HepG2 (cell line): Measurements from ENCODE around the gene TARBP2. TPM values are rescaled to one million over a fixed set of nuclear protein-coding genes. Genes with fewer than 3 reads are reported as not detected.

Experiments used
- AHR ChIP-seq: IDR thresholded peaks from 2 replicates; pipeline ENCODE4 v1.6.1; 2018; ENCODE audit warnings: missing genetic modification reagents, missing compliant biosample characterization
- ELF3 ChIP-seq: IDR thresholded peaks from 2 replicates; pipeline ENCODE4 v1.6.1; 2016; ENCODE audit warnings: missing genetic modification reagents, missing compliant biosample characterization
- HNF1A ChIP-seq, 2 experiments: sonication (generic) in 1 of 2; formaldehyde crosslinking in 1 of 2; IDR thresholded peaks; 2 replicates each; pipeline versions ENCODE4 v1.4.0 to v1.6.1; 2016 to 2020; ENCODE audit warnings: borderline replicate concordance in 1 of 2, low read depth in 1 of 2, mild to moderate bottlenecking in 1 of 2, missing genetic modification reagents in 1 of 2
- MIXL1 ChIP-seq: IDR thresholded peaks from 2 replicates; pipeline ENCODE4 v1.6.1; 2016
- POLR2G ChIP-seq: fragments of 200-400 bp; formaldehyde crosslinking; IDR thresholded peaks from 2 replicates; pipeline ENCODE4 v1.6.1; 2018; ENCODE audit warnings: mild to moderate bottlenecking, low read depth, low read length, moderate library complexity
- REXO4 ChIP-seq: sonication (generic); formaldehyde crosslinking; IDR thresholded peaks from 2 replicates; pipeline ENCODE4 v1.8.0; 2022; ENCODE audit warnings: missing genetic modification reagents, mild to moderate bottlenecking, borderline replicate concordance
- RNF219 ChIP-seq: sonication (generic); formaldehyde crosslinking; IDR thresholded peaks from 2 replicates; pipeline ENCODE4 v1.5.0; 2020; ENCODE audit warnings: mild to moderate bottlenecking, missing genetic modification reagents
- SMAD3 ChIP-seq: sonication (generic); formaldehyde crosslinking; IDR thresholded peaks from 2 replicates; pipeline ENCODE4 v1.4.0; 2020; ENCODE audit warnings: missing genetic modification reagents
- SOX13 ChIP-seq, 3 experiments: fragments of 450-650 bp in 1 of 3; sonication (generic) in 1 of 3; formaldehyde crosslinking in 1 of 3; IDR thresholded peaks in 2 of 3; conservative IDR thresholded peaks in 1 of 3; 2 replicates each; pipeline versions ENCODE4 v1.5.0 to v1.6.1; 2016 to 2020; ENCODE audit warnings: antibody characterized with exemption in 1 of 3, mild to moderate bottlenecking in 1 of 3, missing compliant biosample characterization in 1 of 3, missing genetic modification reagents in 1 of 3, moderate library complexity in 1 of 3
- SP4 ChIP-seq: sonication (generic); formaldehyde crosslinking; IDR thresholded peaks from 2 replicates; pipeline ENCODE4 v1.8.1; 2023; ENCODE audit warnings: mild to moderate bottlenecking, missing genetic modification reagents
- ZBTB20 ChIP-seq: sonication (generic); formaldehyde crosslinking; IDR thresholded peaks from 2 replicates; pipeline ENCODE4 v1.8.1; 2023; ENCODE audit warnings: missing genetic modification reagents, low read depth, mild to moderate bottlenecking, borderline replicate concordance
- ZBTB43 ChIP-seq: sonication (generic); formaldehyde crosslinking; conservative IDR thresholded peaks from 2 replicates; pipeline ENCODE4 v1.4.0; 2020; ENCODE audit warnings: missing genetic modification reagents
- ZBTB7A ChIP-seq: sonication (generic); formaldehyde crosslinking; IDR thresholded peaks from 2 replicates; pipeline ENCODE4 v1.8.0; 2022; ENCODE audit warnings: mild to moderate bottlenecking, missing genetic modification reagents
- ZNF577 ChIP-seq: sonication (generic); formaldehyde crosslinking; IDR thresholded peaks from 2 replicates; pipeline ENCODE4 v1.4.0; 2020; ENCODE audit warnings: mild to moderate bottlenecking, low read depth, missing genetic modification reagents, borderline replicate concordance
- ZNF704 ChIP-seq: sonication (generic); formaldehyde crosslinking; IDR thresholded peaks from 2 replicates; pipeline ENCODE4 v1.8.1; 2023; ENCODE audit warnings: mild to moderate bottlenecking, inconsistent platforms, moderate library complexity, missing genetic modification reagents, borderline replicate concordance
- polyA plus RNA-seq, 8 experiments: library from polyadenylated mRNA; depleted of rRNA in 3 of 8; stranded (reverse) in 7 of 8; unstranded in 1 of 8; fragments of >200 nt; fragmentation: Illumina TruSeq in 4 of 8; extraction: Trizol in 4 of 8; gene quantifications; 2 replicates each; pipeline versions ENCODE4 v1.2.1 to v1.2.3, GENCODE V29; 2011 to 2016; ENCODE audit warnings: low read depth in 4 of 8, missing spikeins in 1 of 8, mixed read lengths in 1 of 8; ENCODE audit not compliant: insufficient read depth in 1 of 8
- total RNA-seq, 5 experiments: library from RNA; depleted of rRNA; stranded (reverse); fragments of >200 nt; fragmentation: Illumina TruSeq; extraction: Trizol; gene quantifications; 2 replicates each; pipeline ENCODE4 v1.2.3, GENCODE V29; 2016; ENCODE audit warnings: low read depth in 1 of 5
- TF ChIP-seq, protein P1 (sequence below): sonication (generic); formaldehyde crosslinking; IDR thresholded peaks from 2 replicates; pipeline ENCODE4 v1.8.1; 2023; ENCODE audit warnings: missing genetic modification reagents, inconsistent platforms, borderline replicate concordance
- TF ChIP-seq, protein P2 (sequence below): sonication (generic); formaldehyde crosslinking; IDR thresholded peaks from 2 replicates; pipeline ENCODE4 v1.4.0; 2020; ENCODE audit warnings: mild to moderate bottlenecking, missing genetic modification reagents

Gene TARBP2
- total and polyA plus RNA-seq, 2 of the 13 experiments (the other 11 are each of a cell fraction or from before 2014, with no cell fraction given): 47.0 to 55.5 TPM

DNA sequence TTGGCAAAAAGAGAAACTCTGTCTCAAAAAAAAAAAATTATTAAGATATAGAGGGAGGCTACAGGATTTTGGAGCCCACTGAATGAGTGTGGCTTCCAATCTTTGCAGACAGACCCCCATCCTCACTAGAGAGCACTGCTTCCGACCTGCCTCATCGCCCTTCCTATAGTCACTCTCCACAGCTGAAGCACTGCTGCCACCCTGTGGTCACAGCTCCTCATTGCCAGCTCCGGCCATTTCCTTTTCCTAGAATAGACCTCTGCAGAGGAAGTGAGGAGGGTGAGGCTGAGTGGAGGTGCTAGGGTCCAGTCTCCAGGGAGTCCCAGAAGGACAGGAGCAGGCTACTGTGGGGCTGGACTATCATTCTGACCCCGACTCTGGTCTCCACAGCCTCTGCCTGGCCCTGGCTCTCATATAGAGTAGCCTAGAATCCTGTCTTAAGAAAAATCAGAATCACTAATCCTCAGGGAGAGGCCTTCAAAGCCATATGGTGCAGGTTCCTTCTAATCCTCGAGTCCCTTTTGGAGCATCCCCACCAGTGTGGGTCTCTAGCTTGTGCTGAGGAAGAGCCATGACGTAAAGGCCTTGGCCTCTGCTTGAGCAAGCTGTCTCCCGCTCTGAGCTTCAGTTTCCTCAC, 7.6 kb downstream of the TARBP2 start (continued):
- TF ChIP-seq, protein P1, sequence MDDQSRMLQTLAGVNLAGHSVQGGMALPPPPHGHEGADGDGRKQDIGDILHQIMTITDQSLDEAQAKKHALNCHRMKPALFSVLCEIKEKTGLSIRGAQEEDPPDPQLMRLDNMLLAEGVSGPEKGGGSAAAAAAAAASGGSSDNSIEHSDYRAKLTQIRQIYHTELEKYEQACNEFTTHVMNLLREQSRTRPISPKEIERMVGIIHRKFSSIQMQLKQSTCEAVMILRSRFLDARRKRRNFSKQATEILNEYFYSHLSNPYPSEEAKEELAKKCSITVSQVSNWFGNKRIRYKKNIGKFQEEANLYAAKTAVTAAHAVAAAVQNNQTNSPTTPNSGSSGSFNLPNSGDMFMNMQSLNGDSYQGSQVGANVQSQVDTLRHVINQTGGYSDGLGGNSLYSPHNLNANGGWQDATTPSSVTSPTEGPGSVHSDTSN (CRISPR knock-in tag): no peak
- TF ChIP-seq, protein P2, sequence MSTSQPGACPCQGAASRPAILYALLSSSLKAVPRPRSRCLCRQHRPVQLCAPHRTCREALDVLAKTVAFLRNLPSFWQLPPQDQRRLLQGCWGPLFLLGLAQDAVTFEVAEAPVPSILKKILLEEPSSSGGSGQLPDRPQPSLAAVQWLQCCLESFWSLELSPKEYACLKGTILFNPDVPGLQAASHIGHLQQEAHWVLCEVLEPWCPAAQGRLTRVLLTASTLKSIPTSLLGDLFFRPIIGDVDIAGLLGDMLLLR (CRISPR knock-in tag): no peak
- TF ChIP-seq MIXL1 (CRISPR knock-in tag) (0 out of 2 replicates have a peak, but pooled peaks have one; percentile 36), ZBTB7A (no peak), REXO4 (CRISPR knock-in tag) (no peak), ZBTB43 (no peak), AHR (CRISPR knock-in tag) (0 out of 2 replicates have a peak, but pooled peaks have one; percentile 51), SP4 (no peak), RNF219 (CRISPR knock-in tag) (no peak), SMAD3 (CRISPR knock-in tag) (peak; percentile 46; the same call in 1 of the 2 replicates), ZBTB20 (no peak), POLR2G (no peak), SOX13 (IDR thresholded peaks at IDR 0.05) (no peak), SOX13 (CRISPR knock-in tag; conservative IDR thresholded peaks at IDR 0.05 in 1 of 2, IDR thresholded peaks at IDR 0.05 in 1 of 2) (no peak), ZNF704 (CRISPR knock-in tag) (no peak), ZNF577 (CRISPR knock-in tag) (no peak), HNF1A (IDR thresholded peaks at IDR 0.05; ENCODE audit: low read depth) (no peak), HNF1A (CRISPR knock-in tag; IDR thresholded peaks at IDR 0.05; ENCODE audit: borderline replicate concordance) (no peak), ELF3 (peak; percentile 85)
